ENCODE results near the gene GRIK3.

The GRIK3 gene

DNA sequence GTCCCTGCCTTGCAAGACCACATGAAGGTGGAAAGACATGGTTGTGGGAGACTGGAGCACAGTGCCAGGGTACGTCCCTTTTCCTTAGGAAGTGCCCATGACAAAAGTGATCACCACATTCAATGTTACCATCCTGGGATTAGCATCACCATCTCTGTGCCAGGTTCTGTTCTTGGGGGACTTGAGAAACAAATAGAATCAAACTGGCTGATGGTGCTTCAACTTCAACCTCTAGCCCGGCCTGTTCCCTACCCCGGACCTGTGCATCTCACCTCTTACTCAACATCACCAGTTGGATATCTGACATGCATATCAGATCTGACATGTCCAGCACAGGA, 153.3 kb downstream of the GRIK3 start:
- in situ Hi-C loops (cut with HindIII; ENCODE audit: low sequenced_read_pairs), result no loop called here
- TF ChIP-seq, protein P1, sequence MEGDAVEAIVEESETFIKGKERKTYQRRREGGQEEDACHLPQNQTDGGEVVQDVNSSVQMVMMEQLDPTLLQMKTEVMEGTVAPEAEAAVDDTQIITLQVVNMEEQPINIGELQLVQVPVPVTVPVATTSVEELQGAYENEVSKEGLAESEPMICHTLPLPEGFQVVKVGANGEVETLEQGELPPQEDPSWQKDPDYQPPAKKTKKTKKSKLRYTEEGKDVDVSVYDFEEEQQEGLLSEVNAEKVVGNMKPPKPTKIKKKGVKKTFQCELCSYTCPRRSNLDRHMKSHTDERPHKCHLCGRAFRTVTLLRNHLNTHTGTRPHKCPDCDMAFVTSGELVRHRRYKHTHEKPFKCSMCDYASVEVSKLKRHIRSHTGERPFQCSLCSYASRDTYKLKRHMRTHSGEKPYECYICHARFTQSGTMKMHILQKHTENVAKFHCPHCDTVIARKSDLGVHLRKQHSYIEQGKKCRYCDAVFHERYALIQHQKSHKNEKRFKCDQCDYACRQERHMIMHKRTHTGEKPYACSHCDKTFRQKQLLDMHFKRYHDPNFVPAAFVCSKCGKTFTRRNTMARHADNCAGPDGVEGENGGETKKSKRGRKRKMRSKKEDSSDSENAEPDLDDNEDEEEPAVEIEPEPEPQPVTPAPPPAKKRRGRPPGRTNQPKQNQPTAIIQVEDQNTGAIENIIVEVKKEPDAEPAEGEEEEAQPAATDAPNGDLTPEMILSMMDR (IDR thresholded peaks at IDR 0.05; ENCODE audit: low read depth, low read length, missing control alignments), result no peak
- H3K4me3 ChIP-seq (ENCODE audit: low read depth, low read length), result no peak overlapping the region
- no peak for DNase-seq (ENCODE audit: low read depth)

DNA sequence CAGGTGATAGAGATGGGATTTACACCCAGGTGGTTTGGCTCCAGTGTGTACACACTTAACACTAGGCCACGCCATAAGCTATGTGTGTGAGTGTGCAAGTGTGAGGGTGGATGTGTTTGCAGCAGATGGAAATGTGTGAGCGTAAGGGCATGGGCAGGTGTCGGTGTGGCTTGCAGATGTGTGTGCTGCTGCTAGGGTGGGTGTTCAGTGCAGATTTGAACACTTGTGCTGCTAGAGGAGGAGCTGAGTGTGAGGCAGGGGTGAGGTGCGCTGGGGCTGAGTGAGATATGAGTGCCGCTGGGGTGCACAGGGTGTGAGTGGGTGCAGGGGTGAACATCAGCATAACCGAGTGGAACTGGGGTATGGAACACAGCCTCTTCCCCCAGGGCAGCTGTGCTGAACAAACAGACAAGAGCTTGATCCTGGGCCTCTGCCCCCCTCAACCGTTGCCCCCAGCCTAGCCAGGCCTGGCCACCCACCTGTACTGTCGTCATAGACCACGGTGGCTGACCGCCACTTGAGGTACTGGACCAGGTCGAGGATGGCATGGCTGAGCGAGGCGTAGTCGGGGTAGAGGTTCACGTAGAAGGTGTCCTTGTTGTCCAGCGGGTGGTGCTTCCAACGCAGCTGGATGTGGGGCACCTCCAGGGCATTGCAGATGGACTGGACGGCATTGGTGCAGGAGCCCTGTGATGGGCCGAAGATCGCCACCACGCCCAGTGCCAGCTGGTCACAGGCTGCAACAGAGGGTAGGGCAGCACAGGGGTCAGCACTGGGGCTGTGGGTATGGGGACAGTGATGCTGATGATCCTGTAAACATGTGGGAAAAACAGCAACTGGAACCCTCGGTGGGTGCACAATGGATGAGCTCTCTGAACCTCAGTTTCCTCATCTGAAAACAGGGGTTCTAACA, 153.9 kb downstream of the GRIK3 start:
- TF ChIP-seq, protein P1 (IDR thresholded peaks at IDR 0.05; ENCODE audit: low read depth, low read length, missing control alignments), result no peak
- no peak overlapping the region for H3K4me3 ChIP-seq (ENCODE audit: low read depth, low read length)
- DNase-seq (ENCODE audit: low read depth), result no peak
- in situ Hi-C loops (cut with HindIII; ENCODE audit: low sequenced_read_pairs), result no loop called here

DNA sequence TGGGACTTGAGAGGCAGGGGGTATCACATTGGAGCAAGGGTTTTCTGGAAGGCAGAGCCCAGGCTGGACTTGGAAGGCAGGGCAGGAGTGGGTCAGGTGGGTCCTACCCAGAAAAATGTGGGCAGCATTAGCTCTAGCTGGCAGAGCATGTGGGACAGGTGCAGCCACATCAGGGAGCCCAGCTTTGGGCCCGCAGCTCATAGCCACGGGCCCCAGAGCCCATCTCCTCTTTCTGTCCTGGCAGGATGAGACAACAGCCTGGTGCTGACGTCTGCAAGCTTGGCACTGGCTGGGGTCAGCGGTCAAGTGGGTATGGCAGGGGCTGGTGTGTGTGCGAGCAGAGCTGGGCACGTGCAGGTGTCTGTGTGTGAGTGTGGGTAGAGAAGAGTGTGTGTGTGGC, 154.7 kb downstream of the GRIK3 start:
- TF ChIP-seq, protein P1 (IDR thresholded peaks at IDR 0.05; ENCODE audit: low read depth, low read length, missing control alignments), result no peak
- DNase-seq (ENCODE audit: low read depth), result no peak
- H3K4me3 ChIP-seq (ENCODE audit: low read depth, low read length), result no peak overlapping the region
- in situ Hi-C loops (cut with HindIII; ENCODE audit: low sequenced_read_pairs), result no loop called here

DNA sequence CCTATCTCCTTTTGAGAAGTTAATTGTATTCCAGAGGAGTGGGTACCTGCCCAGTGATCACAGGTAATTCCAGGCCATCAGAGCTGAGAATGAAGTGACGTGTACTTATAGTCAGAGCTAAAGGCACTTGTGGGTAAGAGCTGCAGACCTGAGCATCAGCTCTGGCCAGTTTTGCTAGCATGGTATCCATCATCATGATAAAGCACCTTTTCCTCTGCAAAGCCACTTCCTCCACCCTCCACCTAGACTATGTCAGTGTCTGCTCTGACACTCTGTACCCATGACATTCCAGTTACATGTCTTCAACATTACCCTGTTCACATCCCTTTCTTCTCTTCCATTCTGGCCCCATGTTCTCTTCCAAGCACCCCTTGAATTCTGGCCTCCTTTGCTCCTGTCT, 157.3 kb downstream of the GRIK3 start:
- no peak for DNase-seq (ENCODE audit: low read depth)
- in situ Hi-C loops (cut with HindIII; ENCODE audit: low sequenced_read_pairs), result no loop called here
- H3K4me3 ChIP-seq (ENCODE audit: low read depth, low read length), result no peak overlapping the region
- TF ChIP-seq, protein P1 (IDR thresholded peaks at IDR 0.05; ENCODE audit: low read depth, low read length, missing control alignments), result no peak

DNA sequence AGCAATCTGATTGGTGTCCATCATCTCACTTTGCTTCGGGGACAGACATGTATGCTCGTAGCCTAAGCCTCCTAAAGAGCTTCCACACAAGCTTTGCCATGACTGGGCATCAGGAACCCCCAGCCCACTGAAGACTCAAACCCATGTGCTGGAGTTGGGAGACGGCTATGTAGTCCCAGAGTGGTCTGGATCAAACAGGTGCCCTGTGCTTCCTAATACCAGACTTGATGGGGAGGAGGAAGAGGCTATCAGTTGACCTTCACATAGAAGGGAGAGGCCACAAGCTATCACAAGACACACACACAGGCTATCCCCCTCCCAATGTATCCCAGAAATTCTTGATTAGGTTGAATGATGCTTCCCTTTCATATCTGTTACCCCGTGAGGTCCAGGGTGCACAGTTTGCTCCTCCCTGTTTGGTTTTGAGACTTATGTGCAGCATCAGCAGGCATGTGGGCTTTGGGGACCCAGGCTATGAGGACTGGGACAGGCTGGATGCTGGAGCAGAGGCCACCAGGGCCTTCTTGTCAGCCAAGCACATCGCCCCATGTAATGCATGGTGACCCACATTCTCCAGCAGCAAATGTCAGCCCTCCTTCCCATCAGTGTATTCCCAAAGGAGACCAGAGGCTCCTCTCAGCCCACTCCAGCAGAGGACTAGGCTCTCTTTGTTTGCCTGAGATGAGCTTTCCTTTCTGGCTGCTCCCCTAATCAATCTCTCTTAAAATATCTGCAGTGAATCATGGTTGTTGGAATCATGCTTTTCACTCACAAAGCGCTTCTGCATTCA, 159.8 kb downstream of the GRIK3 start:
- in situ Hi-C loops (cut with HindIII; ENCODE audit: low sequenced_read_pairs), result no loop called here
- no peak overlapping the region for H3K4me3 ChIP-seq (ENCODE audit: low read depth, low read length)
- no peak for DNase-seq (ENCODE audit: low read depth)
- TF ChIP-seq, protein P1 (IDR thresholded peaks at IDR 0.05; ENCODE audit: low read depth, low read length, missing control alignments), result no peak

DNA sequence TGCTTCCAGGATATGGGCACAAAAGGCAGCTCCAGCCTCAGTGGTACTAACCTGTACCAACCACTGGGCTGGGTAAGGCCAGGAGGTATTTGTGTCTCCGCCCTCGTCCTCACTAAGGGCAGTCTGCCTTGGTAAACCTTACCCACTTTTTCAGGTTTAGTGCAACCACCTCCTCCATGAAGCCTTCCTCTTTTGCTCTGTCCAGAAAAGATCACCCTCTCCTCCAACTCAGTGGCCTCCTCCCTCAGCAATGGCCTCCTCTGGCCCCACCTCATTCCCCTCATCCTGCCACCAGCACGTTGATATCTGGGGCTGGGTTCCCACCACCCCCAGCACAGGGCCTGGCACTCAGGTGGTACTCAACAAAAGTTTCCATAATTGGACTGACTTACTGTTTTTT, 161.5 kb downstream of the GRIK3 start:
- DNase-seq (ENCODE audit: low read depth), result no peak
- TF ChIP-seq, protein P1 (IDR thresholded peaks at IDR 0.05; ENCODE audit: low read depth, low read length, missing control alignments), result no peak
- no peak overlapping the region for H3K4me3 ChIP-seq (ENCODE audit: low read depth, low read length)
- in situ Hi-C loops (cut with HindIII; ENCODE audit: low sequenced_read_pairs), result no loop called here

Data from astrocyte of the cerebellum (primary cell).